Measurements from ENCODE around the gene AGK. TPM values are rescaled to one million over a fixed set of nuclear protein-coding genes. Genes with fewer than 3 reads are reported as not detected.

AGK gene
- total and polyA plus RNA-seq, 12 donors = 17.7 to 45.1 (median 38.3) TPM

DNA sequence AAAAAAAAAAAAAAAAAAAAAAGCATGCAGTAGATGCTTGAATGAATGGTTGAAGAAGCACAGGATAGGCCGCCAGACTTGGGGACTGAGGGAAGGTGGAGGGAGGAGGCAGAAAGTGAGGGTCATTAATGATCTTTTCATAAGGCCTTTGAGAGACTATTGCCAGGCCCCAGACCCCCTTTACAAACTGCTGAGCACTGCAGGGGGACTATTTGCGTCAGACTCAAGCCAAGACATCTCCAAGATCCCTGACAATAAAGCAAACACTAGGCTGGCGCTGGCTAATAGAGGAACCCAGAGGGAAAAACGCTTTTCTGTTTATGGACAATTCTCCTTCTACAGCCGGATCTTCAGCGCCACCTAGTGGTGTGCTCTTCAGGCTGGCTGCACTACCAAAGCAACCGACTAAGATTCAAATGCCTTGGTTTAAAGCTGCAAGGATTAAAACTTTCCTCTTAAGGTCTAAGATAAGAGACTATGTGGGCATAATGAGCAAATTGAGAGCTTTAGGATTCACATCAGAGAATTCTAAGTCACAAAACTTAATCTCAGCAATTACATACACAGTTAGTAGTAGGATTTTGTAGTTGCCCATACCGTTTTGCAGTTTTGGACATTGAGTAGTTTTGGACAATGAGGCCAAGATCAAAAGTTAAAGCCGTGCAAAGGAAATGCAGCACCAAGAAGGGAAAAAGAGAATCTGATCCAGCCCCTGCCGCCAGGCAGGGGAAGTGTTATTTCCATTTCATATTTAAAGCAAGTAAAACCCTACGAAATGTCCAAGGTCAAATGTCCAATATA, 17.9 kb upstream of the AGK start:
- Histone ChIP-seq H3K4me1 (peaks cover 0 to 20% (median 0%) of the 10 kb centered on the region in 9 donors), H3K9me3 (no peaks in the 10 kb centered on the region), H3K36me3 (no peaks in the 10 kb centered on the region), H3K4me3 (no peak overlapping the region), H3K27ac (peak overlapping the region in 4 of 10 donors; percentile 1 to 42 (median 21)), H3K27me3 (peaks cover 0 to 11% (median 0%) of the 10 kb centered on the region in 7 donors)
- DNase-seq = peak; percentile 52 to 58
- TF ChIP-seq, protein P1, sequence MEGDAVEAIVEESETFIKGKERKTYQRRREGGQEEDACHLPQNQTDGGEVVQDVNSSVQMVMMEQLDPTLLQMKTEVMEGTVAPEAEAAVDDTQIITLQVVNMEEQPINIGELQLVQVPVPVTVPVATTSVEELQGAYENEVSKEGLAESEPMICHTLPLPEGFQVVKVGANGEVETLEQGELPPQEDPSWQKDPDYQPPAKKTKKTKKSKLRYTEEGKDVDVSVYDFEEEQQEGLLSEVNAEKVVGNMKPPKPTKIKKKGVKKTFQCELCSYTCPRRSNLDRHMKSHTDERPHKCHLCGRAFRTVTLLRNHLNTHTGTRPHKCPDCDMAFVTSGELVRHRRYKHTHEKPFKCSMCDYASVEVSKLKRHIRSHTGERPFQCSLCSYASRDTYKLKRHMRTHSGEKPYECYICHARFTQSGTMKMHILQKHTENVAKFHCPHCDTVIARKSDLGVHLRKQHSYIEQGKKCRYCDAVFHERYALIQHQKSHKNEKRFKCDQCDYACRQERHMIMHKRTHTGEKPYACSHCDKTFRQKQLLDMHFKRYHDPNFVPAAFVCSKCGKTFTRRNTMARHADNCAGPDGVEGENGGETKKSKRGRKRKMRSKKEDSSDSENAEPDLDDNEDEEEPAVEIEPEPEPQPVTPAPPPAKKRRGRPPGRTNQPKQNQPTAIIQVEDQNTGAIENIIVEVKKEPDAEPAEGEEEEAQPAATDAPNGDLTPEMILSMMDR (IDR thresholded peaks at IDR 0.05) = peak; percentile 91 to 99 (median 95)
- intact Hi-C loops (cut with DNase I) = loop anchor here in 8 of 10 donors (5.0 to 10.0 kb wide), 8 partner anchors 119 to 729 kb away; partner anchors contain the start of genes MRPS33 (in 3 of the 8) and TMEM178B (in 2 of the 8)
- ATAC-seq = peak; percentile 60 to 94 (median 83)
- WGBS, 2 donors = 26% methylated on average over 11 of the region's 11 CpGs

DNA sequence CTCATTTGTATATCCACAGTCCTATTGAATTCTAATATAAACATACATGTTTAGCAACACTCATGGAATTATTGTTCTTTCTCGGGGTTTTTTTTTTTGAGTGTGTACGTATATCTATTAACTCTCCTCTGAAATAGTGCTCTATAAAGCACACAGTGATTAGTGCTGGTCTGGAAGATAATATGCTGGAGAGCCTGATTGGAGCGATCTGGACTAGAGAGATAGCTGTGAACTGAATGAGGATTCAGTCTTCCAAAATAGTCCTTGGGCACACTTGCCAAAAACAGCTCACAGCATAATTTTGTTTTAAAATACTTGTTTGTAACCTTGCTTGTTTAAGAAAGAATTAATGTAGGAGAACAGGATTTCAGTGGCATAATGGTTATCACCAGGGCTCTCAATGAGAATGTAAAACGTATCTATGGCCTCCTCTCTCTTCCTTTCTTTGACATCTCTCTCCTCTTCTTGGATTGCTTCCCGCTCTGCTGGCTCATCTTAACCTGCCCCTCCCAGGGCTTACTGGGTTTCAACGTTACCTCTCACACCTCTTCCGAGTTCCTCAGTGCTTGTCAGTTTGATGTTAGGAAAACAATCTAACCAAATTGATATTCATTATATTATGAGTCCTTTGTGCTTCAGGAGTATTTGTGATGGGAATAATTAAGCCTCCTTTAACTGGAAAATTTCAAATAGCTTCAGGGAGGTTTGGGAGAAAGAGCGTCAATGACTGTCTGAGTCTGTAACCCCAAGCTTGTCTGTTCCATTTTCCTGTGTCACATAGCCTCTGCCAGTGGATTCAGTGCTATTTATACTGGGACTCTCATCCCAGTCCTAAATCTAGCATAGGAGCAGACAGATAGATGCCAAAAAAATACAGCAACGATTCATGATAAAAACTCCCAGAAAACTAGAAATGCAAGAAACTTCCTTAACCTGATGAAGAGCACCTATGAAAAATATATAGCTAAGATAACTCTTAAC, 16.2 kb upstream of the AGK start:
- H3K9me3 ChIP-seq = no peaks in the 10 kb centered on the region
- TF ChIP-seq, protein P1 (IDR thresholded peaks at IDR 0.05) = no peak
- peak overlapping the region in 8 of 10 donors; percentile 48 to 73 (median 67) for H3K27ac ChIP-seq
- H3K27me3 ChIP-seq = peaks cover 0 to 19% (median 0%) of the 10 kb centered on the region in 7 donors
- H3K4me3 ChIP-seq = peak overlapping the region in 1 of 10 donors; percentile 8
- ATAC-seq = peak; percentile 50 to 89 (median 70)
- no peak for DNase-seq
- no peaks in the 10 kb centered on the region for H3K36me3 ChIP-seq
- H3K4me1 ChIP-seq = peaks cover 0 to 20% (median 0%) of the 10 kb centered on the region in 9 donors
- whole genome bisulfite sequencing, 2 donors = 31 to 41% methylated on average over 9 of the region's 9 CpGs
- intact Hi-C loops (cut with DNase I) = loop anchor here in 8 of 10 donors (1.0 to 10.0 kb wide), 9 partner anchors 117 to 730 kb away; partner anchors contain the start of genes MRPS33 (in 3 of the 8) and TMEM178B (in 2 of the 8)

DNA sequence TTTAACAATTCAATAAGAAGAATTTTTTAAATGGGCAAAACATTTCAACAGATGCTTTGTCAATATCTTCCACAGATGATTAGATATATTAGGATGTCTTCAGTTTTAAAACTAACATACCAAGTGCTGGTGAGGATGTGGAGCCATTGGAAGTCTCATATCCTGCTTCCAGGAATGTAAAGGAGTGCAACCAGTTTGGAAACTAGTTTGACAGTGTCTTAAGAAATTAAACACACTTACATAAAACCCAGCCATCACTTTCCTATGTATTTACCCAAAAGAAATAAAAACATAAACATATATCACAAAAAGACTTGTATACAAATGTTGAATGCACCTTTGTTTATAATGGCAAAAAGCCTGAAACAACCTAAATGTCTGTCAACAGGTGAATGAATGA, 13.3 kb upstream of the AGK start:
- Histone ChIP-seq H3K4me3 (no peak overlapping the region), H3K9me3 (no peaks in the 10 kb centered on the region), H3K27me3 (peaks cover 0 to 19% (median 0%) of the 10 kb centered on the region in 7 donors), H3K27ac (no peak overlapping the region), H3K4me1 (peaks cover 0 to 20% (median 0%) of the 10 kb centered on the region in 9 donors), H3K36me3 (no peaks in the 10 kb centered on the region)
- ATAC-seq (no peak), DNase-seq (no peak)
- TF ChIP-seq, protein P1 (IDR thresholded peaks at IDR 0.05) = no peak
- intact Hi-C loops (cut with DNase I) = loop anchor here in 7 of 10 donors (5.0 to 10.0 kb wide), 6 partner anchors 263 to 733 kb away; partner anchors contain the start of genes MRPS33 (in 3 of the 7) and TMEM178B (in 2 of the 7)

All from heart right ventricle (tissue), 16 donors.